ENCODE results near the gene PFN3. TPM values are rescaled to one million over a fixed set of nuclear protein-coding genes. Genes with fewer than 3 reads are reported as not detected.

The PFN3 gene
- total RNA-seq, 1 donor from 2014 or later, result not detected

DNA sequence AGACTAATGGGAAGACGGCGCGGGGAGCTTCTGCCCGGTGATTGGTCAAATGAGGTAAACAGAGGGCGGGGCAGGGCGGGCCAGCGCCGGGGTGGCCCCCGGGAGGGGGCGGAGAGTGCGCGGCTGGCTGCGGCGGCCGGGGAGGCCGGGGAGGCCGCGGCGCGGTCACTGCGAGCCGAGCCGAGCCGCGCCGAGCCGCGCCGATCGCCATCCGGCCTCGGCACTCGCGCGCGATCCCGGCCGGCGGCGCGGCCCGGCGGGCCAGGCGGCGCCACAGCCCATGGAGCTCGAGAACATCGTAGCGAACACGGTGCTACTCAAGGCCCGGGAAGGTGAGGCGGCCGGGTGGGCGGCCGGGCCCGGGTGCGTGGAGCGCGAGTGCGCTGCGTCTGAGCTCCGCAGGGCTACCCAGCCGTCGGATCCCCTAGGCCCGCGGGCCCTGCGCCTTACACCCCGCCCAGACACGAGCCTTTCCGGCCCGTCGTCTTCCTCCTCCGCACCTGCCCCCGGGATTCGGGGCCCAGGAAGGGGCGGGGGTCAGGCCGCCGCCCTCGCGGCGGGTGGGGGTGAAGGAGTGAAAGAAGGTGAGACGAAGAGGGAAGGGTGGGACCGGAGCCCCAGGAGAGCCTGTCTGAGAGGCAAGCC, 26.2 kb upstream of the PFN3 start, which contains the start of gene GRK6:
Gene GRK6, plus strand, starts transcription at position 111 of the 645 bp plus-strand sequence. Its CDS starts 170 bp downstream, at position 281.
- Histone ChIP-seq H3K36me3 (no peaks in the 10 kb centered on the region), H3K27me3 (no peaks in the 10 kb centered on the region), H3K27ac (peak within 1 kb of the TSS; percentile 93), H3K4me3 (peak within 1 kb of the TSS; percentile 89 to 95), H3K4me1 (peaks cover 55% of the 10 kb centered on the region), H3K9me3 (no peaks in the 10 kb centered on the region)
- TF ChIP-seq POLR2A (IDR thresholded peaks at IDR 0.05), result peak in 1 of 2 donors; percentile 69
- TF ChIP-seq, protein P1, sequence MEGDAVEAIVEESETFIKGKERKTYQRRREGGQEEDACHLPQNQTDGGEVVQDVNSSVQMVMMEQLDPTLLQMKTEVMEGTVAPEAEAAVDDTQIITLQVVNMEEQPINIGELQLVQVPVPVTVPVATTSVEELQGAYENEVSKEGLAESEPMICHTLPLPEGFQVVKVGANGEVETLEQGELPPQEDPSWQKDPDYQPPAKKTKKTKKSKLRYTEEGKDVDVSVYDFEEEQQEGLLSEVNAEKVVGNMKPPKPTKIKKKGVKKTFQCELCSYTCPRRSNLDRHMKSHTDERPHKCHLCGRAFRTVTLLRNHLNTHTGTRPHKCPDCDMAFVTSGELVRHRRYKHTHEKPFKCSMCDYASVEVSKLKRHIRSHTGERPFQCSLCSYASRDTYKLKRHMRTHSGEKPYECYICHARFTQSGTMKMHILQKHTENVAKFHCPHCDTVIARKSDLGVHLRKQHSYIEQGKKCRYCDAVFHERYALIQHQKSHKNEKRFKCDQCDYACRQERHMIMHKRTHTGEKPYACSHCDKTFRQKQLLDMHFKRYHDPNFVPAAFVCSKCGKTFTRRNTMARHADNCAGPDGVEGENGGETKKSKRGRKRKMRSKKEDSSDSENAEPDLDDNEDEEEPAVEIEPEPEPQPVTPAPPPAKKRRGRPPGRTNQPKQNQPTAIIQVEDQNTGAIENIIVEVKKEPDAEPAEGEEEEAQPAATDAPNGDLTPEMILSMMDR (IDR thresholded peaks at IDR 0.05), result no peak
- no peak for DNase-seq (ENCODE audit: extremely low spot score in 2 of 2)
- intact Hi-C loops (cut with DNase I), result no loop called here

DNA sequence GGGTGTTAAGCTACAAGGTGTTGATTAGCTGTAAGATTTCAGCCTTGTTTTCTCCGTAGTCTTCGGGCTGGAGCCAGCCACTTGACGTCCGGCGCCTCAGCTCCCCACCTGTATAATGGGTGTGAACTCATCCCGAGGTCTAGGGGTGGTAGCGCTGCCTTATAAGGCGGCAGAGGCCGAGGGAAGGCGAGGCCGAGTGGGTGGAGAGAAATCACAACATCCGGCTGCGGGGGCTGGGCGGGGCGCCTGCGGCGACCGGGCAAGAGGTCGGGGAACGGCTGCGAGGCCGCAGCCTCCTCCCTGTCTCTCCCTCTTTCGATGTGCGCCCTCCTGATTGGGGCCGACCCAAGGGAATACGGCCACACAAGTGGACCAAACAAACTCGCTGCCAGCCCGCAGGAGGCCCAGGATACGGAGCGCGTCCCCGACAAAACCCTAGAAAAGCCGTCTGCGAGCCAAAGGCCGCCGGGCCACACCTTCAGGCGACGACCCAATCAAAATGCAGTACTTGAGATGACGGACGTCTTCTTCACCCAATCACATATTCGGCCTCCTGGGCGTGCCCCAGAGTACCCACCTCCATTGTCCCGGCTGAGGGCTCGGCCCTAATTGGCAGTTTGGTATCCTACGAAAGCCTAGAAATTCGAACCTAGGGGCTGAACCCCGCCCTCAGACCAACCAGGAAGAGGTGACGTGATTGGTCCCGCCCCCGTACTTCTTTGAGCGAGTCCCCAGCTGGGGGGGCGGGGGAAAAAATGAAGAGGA, 25.5 kb upstream of the PFN3 start:
- TF ChIP-seq POLR2A (IDR thresholded peaks at IDR 0.05) (peak in 1 of 2 donors; percentile 50), POLR2AphosphoS5 (IDR thresholded peaks at IDR 0.05; ENCODE audit: insufficient read depth in 1 of 2, low read depth in 1 of 2) (peak; percentile 93 to 97)
- TF ChIP-seq, protein P1 (IDR thresholded peaks at IDR 0.05), result no peak
- Histone ChIP-seq H3K27me3 (no peaks in the 10 kb centered on the region), H3K36me3 (no peaks in the 10 kb centered on the region), H3K9me3 (no peaks in the 10 kb centered on the region), H3K4me3 (peak overlapping the region; percentile 54 to 58), H3K27ac (peak overlapping the region; percentile 93), H3K4me1 (peaks cover 49% of the 10 kb centered on the region)
- DNase-seq (ENCODE audit: extremely low spot score in 2 of 2), result peak; percentile 100
- intact Hi-C loops (cut with DNase I), result no loop called here

DNA sequence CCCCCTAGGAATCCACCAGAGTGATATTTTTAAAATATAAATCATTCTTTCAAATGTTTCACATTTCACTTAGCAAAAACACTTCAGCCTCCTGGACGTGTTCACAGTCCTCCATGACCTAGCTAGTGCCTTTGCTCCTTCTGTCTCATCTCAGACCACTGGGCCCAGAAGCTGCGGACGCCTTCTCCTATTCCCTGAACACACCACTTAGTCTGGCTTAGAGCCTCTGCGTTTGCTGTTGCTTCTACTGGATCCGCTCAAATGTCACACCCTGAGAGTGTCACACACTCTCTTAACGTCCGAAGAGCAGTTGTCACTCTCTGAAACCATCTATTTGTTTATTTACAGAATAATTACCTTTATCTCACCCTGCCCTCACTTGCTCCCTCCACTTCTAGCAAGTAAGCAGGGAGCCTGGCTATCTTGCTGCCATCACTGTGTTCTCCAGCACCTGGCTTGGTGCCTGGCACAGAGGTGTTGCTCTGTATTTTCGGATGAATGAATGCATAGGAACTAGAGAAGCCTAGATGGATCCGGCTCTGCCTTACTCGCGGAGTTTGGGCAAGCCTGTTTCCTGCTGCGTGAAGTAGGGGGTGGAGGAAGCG, 24.8 kb upstream of the PFN3 start:
- Histone ChIP-seq H3K27me3 (no peaks in the 10 kb centered on the region), H3K4me3 (peak overlapping the region; percentile 54 to 58), H3K9me3 (no peaks in the 10 kb centered on the region), H3K36me3 (no peaks in the 10 kb centered on the region), H3K27ac (peak overlapping the region; percentile 93), H3K4me1 (peaks cover 42% of the 10 kb centered on the region)
- TF ChIP-seq, protein P1 (IDR thresholded peaks at IDR 0.05), result no peak
- TF ChIP-seq POLR2AphosphoS5 (IDR thresholded peaks at IDR 0.05; ENCODE audit: insufficient read depth in 1 of 2, low read depth in 1 of 2), result no peak
- TF ChIP-seq POLR2A (IDR thresholded peaks at IDR 0.05), result no peak
- intact Hi-C loops (cut with DNase I), result no loop called here
- DNase-seq (ENCODE audit: extremely low spot score in 2 of 2), result no peak

- H3K27me3 ChIP-seq, result no peaks in the 10 kb centered on the region
- DNase-seq (ENCODE audit: extremely low spot score in 2 of 2), result no peak
- no peaks in the 10 kb centered on the region for H3K36me3 ChIP-seq
- H3K9me3 ChIP-seq, result no peaks in the 10 kb centered on the region
- H3K4me3 ChIP-seq, result no peak overlapping the region
- TF ChIP-seq POLR2AphosphoS5 (IDR thresholded peaks at IDR 0.05; ENCODE audit: insufficient read depth in 1 of 2, low read depth in 1 of 2) (no peak), POLR2A (IDR thresholded peaks at IDR 0.05) (no peak)
- TF ChIP-seq, protein P1 (IDR thresholded peaks at IDR 0.05), result no peak
- H3K27ac ChIP-seq, result no peak overlapping the region
- H3K4me1 ChIP-seq, result peaks cover 27% of the 10 kb centered on the region
- intact Hi-C loops (cut with DNase I), result no loop called here
Observed at GRCh38 chr5:177423671-177424070, 23.2 kb upstream of the PFN3 start.

Data from vagina (tissue), 2 donors.